ENCODE results near the gene NPFF.

The NPFF gene

GRCh38 chr12:53461059-53461458, 46.2 kb downstream of the NPFF start:
- no peak for TF ChIP-seq CTCF (IDR thresholded peaks at IDR 0.05; ENCODE audit: extremely low read depth, missing control alignments)
- DNase-seq (ENCODE audit: low spot score): no peak

- DNase-seq (ENCODE audit: low spot score): no peak
- TF ChIP-seq CTCF (IDR thresholded peaks at IDR 0.05; ENCODE audit: extremely low read depth, missing control alignments): no peak
These were observed 48.2 kb downstream of the NPFF start for GRCh38 chr12:53459097-53459496.
